CD4-positive, alpha-beta T cell treated with Interleukin-2 at 100 ng/mL for 4 hours (primary cell): ENCODE measurements around the gene GRIK2.
"Not testable (repeated sequence)": the region's sequence is repeated elsewhere in the genome, so short reads cannot be mapped to it uniquely, and the experiment has no call there.

Experiments used
- DNase-seq: peaks from one replicate; pipeline ENCODE4 v3.0.0-alpha.2; 2020; ENCODE audit warnings: low spot score

Gene GRIK2

GRCh38 chr6:102023977-102024657 lies 630.6 kb downstream of the GRIK2 start:
- DNase-seq, result no peak

GRCh38 chr6:102026649-102027048 lies 633.1 kb downstream of the GRIK2 start:
- DNase-seq, result no peak

DNA sequence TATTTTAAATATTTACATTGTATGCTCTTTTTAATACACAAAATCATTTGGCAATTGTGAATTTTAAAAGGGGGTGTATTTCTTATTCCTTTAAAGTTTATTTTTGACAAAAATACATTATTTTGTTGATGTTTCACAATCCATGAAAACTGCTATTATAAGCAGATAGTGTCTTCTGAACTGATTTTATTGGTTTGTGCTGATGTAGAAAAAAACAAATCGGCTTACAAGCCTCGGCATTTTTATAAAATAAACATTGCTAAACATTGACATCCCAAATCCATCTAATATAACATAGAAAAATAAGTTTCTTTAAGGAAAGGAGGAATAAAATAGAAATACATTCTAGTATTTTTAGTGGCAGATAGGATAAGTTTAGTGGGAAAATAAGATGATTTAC lies 634.7 kb downstream of the GRIK2 start:
- DNase-seq, result no peak

DNA sequence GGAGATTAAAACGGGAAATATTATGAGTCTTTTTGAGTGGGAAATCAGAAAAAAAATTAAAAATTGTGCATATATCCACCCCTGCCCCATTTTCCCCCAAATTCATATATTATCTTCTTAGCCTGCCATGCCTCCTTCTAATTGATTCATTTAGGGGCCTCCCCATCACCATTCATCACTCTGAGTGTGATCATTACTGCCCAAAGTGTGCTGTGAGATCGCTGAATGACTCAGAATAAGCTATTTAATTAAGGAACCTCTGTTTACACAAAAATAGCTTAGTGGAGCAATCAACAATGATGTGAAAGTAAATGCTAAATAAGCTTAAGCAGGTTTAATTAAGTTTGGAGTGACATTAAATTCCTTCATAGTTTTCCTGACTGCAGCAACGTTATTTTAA lies 645.5 kb downstream of the GRIK2 start:
- DNase-seq, result no peak

- no peak for DNase-seq
These were observed 645.9 kb downstream of the GRIK2 start for GRCh38 chr6:102039441-102039840.

DNA sequence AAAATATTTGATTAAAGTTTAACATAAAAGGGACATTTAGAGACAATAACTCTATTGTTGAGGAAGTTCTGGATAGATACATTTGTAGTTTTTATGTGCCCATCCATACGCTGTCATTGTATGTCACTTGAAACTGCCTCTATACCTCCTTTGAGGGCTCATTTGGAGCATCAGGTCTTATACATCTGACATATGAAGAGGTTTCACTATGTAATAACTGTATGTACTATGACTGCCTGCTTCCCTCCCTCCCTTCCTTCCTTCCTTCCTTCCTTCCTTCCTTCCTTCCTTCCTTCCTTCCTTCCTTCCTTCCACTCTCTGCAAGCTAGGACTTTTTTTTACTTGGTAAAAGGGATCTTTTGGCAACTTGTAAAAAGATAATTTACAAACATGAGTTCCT lies 657.5 kb downstream of the GRIK2 start:
- DNase-seq, result no peak

- DNase-seq, result no peak
These were observed 658.2 kb downstream of the GRIK2 start for GRCh38 chr6:102051720-102052119.

GRCh38 chr6:102064142-102064541 lies 670.6 kb downstream of the GRIK2 start:
- DNase-seq, result no peak

DNA sequence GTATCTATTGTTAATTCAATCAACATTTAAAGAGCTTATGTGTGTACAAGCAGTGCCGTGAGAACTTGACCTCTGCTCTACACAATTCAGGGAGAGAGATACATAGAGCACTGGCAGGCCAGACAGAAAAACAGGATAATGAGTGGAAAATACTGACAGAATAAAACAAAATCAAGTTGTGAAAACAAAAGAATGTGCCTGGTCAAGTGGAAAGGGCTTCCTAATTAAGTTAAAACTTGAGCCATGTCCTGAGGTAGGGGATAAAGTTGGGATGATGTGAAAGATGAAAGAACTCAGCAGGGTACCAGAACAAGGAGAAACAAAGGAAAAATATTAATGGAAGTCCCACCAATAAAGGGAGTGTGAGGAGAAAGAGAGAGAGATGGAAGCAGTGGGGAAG lies 672.8 kb downstream of the GRIK2 start:
- no peak for DNase-seq

DNA sequence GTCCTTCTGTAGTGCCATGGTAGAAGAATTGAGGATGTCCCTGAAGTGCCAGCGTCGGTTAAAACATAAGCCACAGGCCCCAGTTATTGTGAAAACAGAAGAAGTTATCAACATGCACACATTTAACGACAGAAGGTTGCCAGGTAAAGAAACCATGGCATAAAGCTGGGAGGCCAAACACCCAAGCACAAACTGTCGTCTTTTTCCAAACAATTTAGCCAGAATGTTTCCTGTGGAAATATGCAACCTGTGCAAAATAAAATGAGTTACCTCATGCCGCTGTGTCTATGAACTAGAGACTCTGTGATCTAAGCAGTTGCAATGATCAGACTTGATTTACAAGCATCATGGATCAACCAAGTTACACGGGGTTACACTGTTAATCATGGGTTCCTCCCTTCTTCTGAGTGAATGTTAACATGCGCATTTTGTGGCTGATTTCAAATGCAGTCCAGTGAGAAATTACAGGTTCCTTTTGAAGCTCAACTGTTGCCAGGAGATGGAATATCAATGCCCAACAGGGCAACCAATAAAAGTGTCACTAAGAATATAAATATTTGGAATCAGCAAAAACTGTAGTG lies 674.9 kb downstream of the GRIK2 start:
- no peak for DNase-seq

DNA sequence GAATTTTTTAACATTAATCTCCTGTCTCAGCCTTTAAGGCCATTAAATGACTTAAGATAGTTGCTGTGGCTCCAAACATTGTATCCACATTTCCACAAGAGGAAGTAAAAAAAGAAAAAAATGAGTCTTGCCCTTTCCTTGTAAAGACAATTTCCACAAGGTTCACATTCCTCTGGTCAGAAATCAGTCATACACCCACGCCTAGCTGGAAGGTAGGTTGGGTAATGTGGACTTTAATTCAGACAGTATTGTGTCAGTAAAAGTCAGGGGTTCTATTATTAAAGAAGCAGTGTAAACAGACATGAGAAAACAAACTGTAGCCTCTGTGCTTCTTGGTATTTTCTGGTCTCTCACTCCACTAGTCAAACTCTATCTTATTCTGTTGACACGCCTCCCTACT lies 682.0 kb downstream of the GRIK2 start:
- DNase-seq, result no peak

- no peak for DNase-seq
These were observed 691.7 kb downstream of the GRIK2 start for GRCh38 chr6:102085257-102085656.

DNA sequence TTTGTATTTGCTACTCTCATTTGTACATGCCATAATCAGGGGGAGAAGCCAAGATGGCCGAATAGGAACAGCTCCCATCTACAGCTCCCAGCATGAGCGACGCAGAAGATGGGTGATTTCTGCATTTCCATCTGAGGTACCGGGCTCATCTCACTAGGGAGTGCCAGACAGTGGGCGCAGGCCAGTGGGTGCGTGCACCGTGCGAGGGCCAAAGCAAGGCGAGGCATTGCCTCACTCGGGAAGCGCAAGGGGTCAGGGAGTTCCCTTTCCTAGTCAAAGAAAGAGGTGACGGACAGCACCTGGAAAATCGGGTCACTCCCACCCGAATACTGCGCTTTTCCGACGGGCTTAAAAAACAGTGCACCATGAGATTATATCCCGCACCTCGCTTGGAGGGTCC lies 694.7 kb downstream of the GRIK2 start:
- DNase-seq, result not testable (repeated sequence)

- no peak for DNase-seq
These were observed 720.9 kb downstream of the GRIK2 start for GRCh38 chr6:102114402-102114801.

DNA sequence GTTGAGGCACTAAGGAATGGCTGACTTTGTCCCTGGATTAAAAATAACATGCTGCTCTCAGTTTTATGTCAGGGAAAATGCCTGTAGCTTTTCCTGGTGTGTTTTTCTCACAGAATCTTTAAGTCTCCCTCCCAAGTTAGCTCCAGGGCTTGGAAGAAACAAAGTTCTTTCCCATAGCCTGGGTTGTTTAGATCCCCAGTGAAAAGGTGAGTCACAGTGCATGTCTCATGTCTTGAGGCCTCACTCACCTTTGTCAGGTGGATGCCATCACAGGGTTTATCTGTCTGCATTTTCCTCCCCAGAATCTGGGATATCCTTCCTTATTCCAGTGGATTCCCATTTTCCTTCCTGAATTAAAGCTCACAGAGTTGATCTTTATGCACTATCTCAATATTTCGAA lies 722.4 kb downstream of the GRIK2 start:
- no peak for DNase-seq

GRCh38 chr6:102118034-102118433 lies 724.5 kb downstream of the GRIK2 start:
- DNase-seq, result no peak
